H9 (cell line): ENCODE results near the gene AQP3. TPM values are rescaled to one million over a fixed set of nuclear protein-coding genes. Genes with fewer than 3 reads are reported as not detected.

ENCODE experiments used
- microRNA-seq: library from miRNA; unstranded; fragments of <30 nt; microRNA quantifications from one replicate; pipeline ENCODE4, GENCODE V29; 2020; ENCODE audit warnings: borderline microRNAs expressed
- total RNA-seq: library from RNA; stranded (reverse); gene quantifications from 2 replicates; pipeline ENCODE4 v1.2.1, GENCODE V29; 2021

Gene AQP3
- total RNA-seq, 1 experiment from 2014 or later, result 1.6 TPM

Small RNA genes within 50 kb of the gene (microRNA-seq; reads per million reads assigned to microRNA genes)
- gene MIR6851, result not detected

Other genes with a start within 250 kb of the AQP3 start
- not detected in 2 replicates for gene SPINK4, start 207.4 kb downstream of the AQP3 start, total RNA-seq
- gene BAG1, start 182.9 kb downstream of the AQP3 start, total RNA-seq, result 58.8 and 66.4 TPM in 2 replicates
- 47.6 and 51.9 TPM in 2 replicates for gene CHMP5, start 182.5 kb downstream of the AQP3 start, total RNA-seq
- gene NFX1, start 157.1 kb downstream of the AQP3 start, total RNA-seq, result 35.1 and 36.3 TPM in 2 replicates
- gene AQP7, start 45.0 kb downstream of the AQP3 start, total RNA-seq, result not detected in 2 replicates
- 64.4 and 66.3 TPM in 2 replicates for gene NOL6, start 26.3 kb upstream of the AQP3 start, total RNA-seq
- 9.1 and 10.6 TPM in 2 replicates for gene ANKRD18B, start 76.7 kb upstream of the AQP3 start, total RNA-seq